ENCODE results near the gene SEZ6. TPM values are rescaled to one million over a fixed set of nuclear protein-coding genes. Genes with fewer than 3 reads are reported as not detected.

SEZ6 gene
- polyA plus RNA-seq, 3 donors: 0.17 to 0.33 (median 0.18) TPM

DNA sequence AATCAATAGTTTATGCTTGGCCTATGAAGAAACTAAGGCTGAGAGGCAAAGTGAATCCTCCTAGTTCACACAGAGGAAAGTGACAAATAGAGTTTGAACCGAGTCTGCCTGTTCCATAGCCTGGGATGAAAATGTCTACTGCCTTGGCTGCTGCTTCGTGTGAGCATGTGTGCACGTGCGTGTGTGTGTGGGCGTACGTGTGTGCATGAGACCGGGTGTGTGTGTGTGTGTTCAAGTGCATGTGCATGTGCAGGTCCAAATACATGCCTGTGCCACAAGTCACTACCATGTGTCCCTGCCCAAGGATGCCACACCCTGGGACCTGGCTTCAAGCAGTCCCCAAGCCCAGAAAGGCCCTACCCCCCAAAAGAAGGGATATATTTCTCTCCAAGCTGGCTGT is 13.6 kb downstream of the SEZ6 start:
- H3K9me3 Mint-ChIP-seq: peaks cover 0 to 3% (median 0%) of the 10 kb centered on the region in 7 donors
- intact Hi-C loops (cut with micrococcal nuclease): no loop called here
- no peak for DNase-seq
- H3K36me3 Mint-ChIP-seq: no peaks in the 10 kb centered on the region
- H3K27me3 Mint-ChIP-seq (ENCODE audit: low read depth in 3 of 3): peaks cover 6 to 16% (median 9%) of the 10 kb centered on the region in 3 donors
- Histone ChIP-seq H3K79me2 (ENCODE audit: insufficient read depth, low read length) (no peaks in the 10 kb centered on the region), H3K4me1 (ENCODE audit: control insufficient read depth in 1 of 2, insufficient read depth in 2 of 2, low read length in 2 of 2) (no peaks in the 10 kb centered on the region), H3K4me2 (replicated peaks; ENCODE audit: extremely low read depth, low read length, poor library complexity, severe bottlenecking) (no peak overlapping the region), H3K9ac (ENCODE audit: insufficient read depth, low read length, poor library complexity, severe bottlenecking) (no peak overlapping the region), H3K36me3 (replicated peaks in 1 of 2; ENCODE audit: control insufficient read depth in 1 of 2, insufficient read depth in 2 of 2, low read length in 2 of 2) (no peaks in the 10 kb centered on the region), H3K9me3 (replicated peaks in 1 of 2; ENCODE audit: control insufficient read depth in 1 of 2, insufficient read depth in 1 of 2, low read length in 2 of 2) (no peaks in the 10 kb centered on the region), H4K20me1 (ENCODE audit: insufficient read depth, low read length) (no peaks in the 10 kb centered on the region), H2AFZ (ENCODE audit: insufficient read depth, low read depth, low read length, poor library complexity, severe bottlenecking) (no peak overlapping the region), H3K27ac (ENCODE audit: low read depth in 1 of 2, low read length in 2 of 2) (no peak overlapping the region), H3K27me3 (ENCODE audit: control insufficient read depth in 2 of 2, insufficient read depth in 2 of 2, low read length in 2 of 2) (no peaks in the 10 kb centered on the region), H3K4me3 (replicated peaks in 1 of 3; ENCODE audit: low read depth in 2 of 3, low read length in 3 of 3) (no peak overlapping the region)
- 80% methylated on average over 7 of the region's 7 CpGs for WGBS (ENCODE audit: insufficient coverage)
- peak overlapping the region in 1 of 2 donors; percentile 35 for H3K4me3 Mint-ChIP-seq
- peak overlapping the region in 1 of 7 donors; percentile 55 for H3K27ac Mint-ChIP-seq
- TF ChIP-seq, protein P1, sequence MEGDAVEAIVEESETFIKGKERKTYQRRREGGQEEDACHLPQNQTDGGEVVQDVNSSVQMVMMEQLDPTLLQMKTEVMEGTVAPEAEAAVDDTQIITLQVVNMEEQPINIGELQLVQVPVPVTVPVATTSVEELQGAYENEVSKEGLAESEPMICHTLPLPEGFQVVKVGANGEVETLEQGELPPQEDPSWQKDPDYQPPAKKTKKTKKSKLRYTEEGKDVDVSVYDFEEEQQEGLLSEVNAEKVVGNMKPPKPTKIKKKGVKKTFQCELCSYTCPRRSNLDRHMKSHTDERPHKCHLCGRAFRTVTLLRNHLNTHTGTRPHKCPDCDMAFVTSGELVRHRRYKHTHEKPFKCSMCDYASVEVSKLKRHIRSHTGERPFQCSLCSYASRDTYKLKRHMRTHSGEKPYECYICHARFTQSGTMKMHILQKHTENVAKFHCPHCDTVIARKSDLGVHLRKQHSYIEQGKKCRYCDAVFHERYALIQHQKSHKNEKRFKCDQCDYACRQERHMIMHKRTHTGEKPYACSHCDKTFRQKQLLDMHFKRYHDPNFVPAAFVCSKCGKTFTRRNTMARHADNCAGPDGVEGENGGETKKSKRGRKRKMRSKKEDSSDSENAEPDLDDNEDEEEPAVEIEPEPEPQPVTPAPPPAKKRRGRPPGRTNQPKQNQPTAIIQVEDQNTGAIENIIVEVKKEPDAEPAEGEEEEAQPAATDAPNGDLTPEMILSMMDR (IDR thresholded peaks at IDR 0.05): no peak
- peaks cover 4% of the 10 kb centered on the region for H3K4me1 Mint-ChIP-seq

DNA sequence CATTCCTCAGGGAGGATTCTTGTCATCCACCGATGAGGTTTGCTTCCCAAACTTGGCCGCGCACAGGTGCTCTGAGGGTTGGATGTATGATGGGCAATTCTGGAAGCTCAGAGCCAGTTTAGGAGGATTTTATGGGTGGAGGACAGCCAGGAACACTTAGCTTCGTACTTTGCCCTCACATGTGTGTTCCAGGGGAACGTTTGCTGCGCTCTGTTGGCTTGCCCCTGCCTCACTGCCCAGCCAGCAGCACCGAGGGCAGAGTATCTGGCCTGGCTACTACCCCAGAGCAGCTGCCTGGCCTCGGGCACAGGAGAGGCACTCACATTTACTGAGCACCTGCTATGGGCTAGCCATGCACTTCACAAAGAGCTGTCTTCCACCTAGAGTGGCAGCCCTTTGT is 14.1 kb downstream of the SEZ6 start:
- peak overlapping the region in 1 of 7 donors; percentile 46 for H3K27ac Mint-ChIP-seq
- H3K36me3 ChIP-seq (replicated peaks in 1 of 2; ENCODE audit: control insufficient read depth in 1 of 2, insufficient read depth in 2 of 2, low read length in 2 of 2): no peaks in the 10 kb centered on the region
- DNase-seq: no peak
- no peaks in the 10 kb centered on the region for H3K4me1 ChIP-seq (ENCODE audit: control insufficient read depth in 1 of 2, insufficient read depth in 2 of 2, low read length in 2 of 2)
- H3K27me3 ChIP-seq (ENCODE audit: control insufficient read depth in 2 of 2, insufficient read depth in 2 of 2, low read length in 2 of 2): no peaks in the 10 kb centered on the region
- WGBS (ENCODE audit: insufficient coverage): 88% methylated on average over 6 of the region's 8 CpGs
- H4K20me1 ChIP-seq (ENCODE audit: insufficient read depth, low read length): no peaks in the 10 kb centered on the region
- no peak overlapping the region for H3K9ac ChIP-seq (ENCODE audit: insufficient read depth, low read length, poor library complexity, severe bottlenecking)
- peaks cover 5 to 13% (median 10%) of the 10 kb centered on the region in 3 donors for H3K27me3 Mint-ChIP-seq (ENCODE audit: low read depth in 3 of 3)
- H3K4me3 Mint-ChIP-seq: no peak overlapping the region
- peaks cover 4% of the 10 kb centered on the region for H3K4me1 Mint-ChIP-seq
- H3K4me2 ChIP-seq (replicated peaks; ENCODE audit: extremely low read depth, low read length, poor library complexity, severe bottlenecking): no peak overlapping the region
- no peaks in the 10 kb centered on the region for H3K36me3 Mint-ChIP-seq
- TF ChIP-seq, protein P1 (IDR thresholded peaks at IDR 0.05): no peak
- no peaks in the 10 kb centered on the region for H3K9me3 ChIP-seq (replicated peaks in 1 of 2; ENCODE audit: control insufficient read depth in 1 of 2, insufficient read depth in 1 of 2, low read length in 2 of 2)
- H3K27ac ChIP-seq (ENCODE audit: low read depth in 1 of 2, low read length in 2 of 2): no peak overlapping the region
- H3K79me2 ChIP-seq (ENCODE audit: insufficient read depth, low read length): no peaks in the 10 kb centered on the region
- H3K9me3 Mint-ChIP-seq: peaks cover 0 to 3% (median 0%) of the 10 kb centered on the region in 7 donors
- no peak overlapping the region for H2AFZ ChIP-seq (ENCODE audit: insufficient read depth, low read depth, low read length, poor library complexity, severe bottlenecking)
- H3K4me3 ChIP-seq (replicated peaks in 1 of 3; ENCODE audit: low read depth in 2 of 3, low read length in 3 of 3): no peak overlapping the region
- intact Hi-C loops (cut with micrococcal nuclease): no loop called here

Measured in CD14-positive monocyte (primary cell).